ENCODE results near the gene ASIC4. TPM values are rescaled to one million over a fixed set of nuclear protein-coding genes. Genes with fewer than 3 reads are reported as not detected.

The ASIC4 gene
- total RNA-seq, 1 experiment from 2014 or later: 0.21 TPM

GRCh38 chr2:219466816-219467735 lies 47.2 kb upstream of the ASIC4 start:
- CTCF ChIA-PET: interaction anchor here (1.1 kb wide), 1 partner anchor 63 kb away, joined by 3 read pairs; no protein-coding TSS in a partner anchor
- ATAC-seq: no peak

GRCh38 chr2:219467736-219468075 lies 46.6 kb upstream of the ASIC4 start:
- ChIA-PET CTCF (interaction anchor here (1.1 kb wide), 1 partner anchor 62 kb away, joined by 3 read pairs; no protein-coding TSS in a partner anchor), POLR2A (no interaction called here)
- Histone ChIP-seq H3K27me3 (ENCODE audit: control insufficient read depth, insufficient read depth, low read length) (no peaks in the 10 kb centered on the region), H3K4me1 (ENCODE audit: control insufficient read depth, insufficient read depth, low read length) (peaks cover 4% of the 10 kb centered on the region; the same call in 1 of the 2 replicates), H3K9me3 (ENCODE audit: control insufficient read depth, insufficient read depth, low read depth, low read length) (no peaks in the 10 kb centered on the region), H3K36me3 (ENCODE audit: control insufficient read depth, insufficient read depth, low read length) (no peaks in the 10 kb centered on the region), H3K27ac (ENCODE audit: low read length) (no peak overlapping the region), H3K4me3 (ENCODE audit: low read depth in 2 of 2, low read length in 2 of 2) (no peak overlapping the region)
- no TSS peak for BruUV-seq (replicated peaks)
- intact Hi-C loops (cut with micrococcal nuclease; ENCODE audit: unreplicated experiment) (no loop called here), in situ Hi-C loops (cut with HindIII; ENCODE audit: low pct_unique_long_range_greater_than_20kb, low sequenced_read_pairs) (no loop called here)
- ATAC-seq (no peak), DNase-seq (ENCODE audit: low read depth, low spot score) (no peak)
- TF ChIP-seq TCF7L2 (IDR thresholded peaks at IDR 0.05; ENCODE audit: low read depth, low read length) (no peak), CTCF (IDR thresholded peaks at IDR 0.05) (no peak), POLR2AphosphoS5 (IDR thresholded peaks at IDR 0.05; ENCODE audit: low read depth, low read length) (no peak), SIN3A (IDR thresholded peaks at IDR 0.05; ENCODE audit: borderline replicate concordance, insufficient read depth, low read depth, low read length) (no peak), REST (IDR thresholded peaks at IDR 0.05; ENCODE audit: insufficient read depth in 1 of 2, low read depth in 2 of 2, low read length in 1 of 2) (no peak)

More at GRCh38 chr2:219466816-219467735, 47.2 kb upstream of the ASIC4 start:
- Histone ChIP-seq H3K9me3 (ENCODE audit: control insufficient read depth, insufficient read depth, low read depth, low read length) (no peaks in the 10 kb centered on the region), H3K27me3 (ENCODE audit: control insufficient read depth, insufficient read depth, low read length) (no peaks in the 10 kb centered on the region), H3K27ac (ENCODE audit: low read length) (no peak overlapping the region), H3K4me3 (ENCODE audit: low read depth in 2 of 2, low read length in 2 of 2) (no peak overlapping the region), H3K4me1 (ENCODE audit: control insufficient read depth, insufficient read depth, low read length) (peaks cover 4% of the 10 kb centered on the region; the same call in 1 of the 2 replicates), H3K36me3 (ENCODE audit: control insufficient read depth, insufficient read depth, low read length) (no peaks in the 10 kb centered on the region)
- POLR2A ChIA-PET: no interaction called here
- in situ Hi-C loops (cut with HindIII; ENCODE audit: low pct_unique_long_range_greater_than_20kb, low sequenced_read_pairs): no loop called here
- intact Hi-C loops (cut with micrococcal nuclease; ENCODE audit: unreplicated experiment): no loop called here
- TF ChIP-seq TCF7L2 (IDR thresholded peaks at IDR 0.05; ENCODE audit: low read depth, low read length) (no peak), CTCF (IDR thresholded peaks at IDR 0.05) (no peak), REST (IDR thresholded peaks at IDR 0.05; ENCODE audit: insufficient read depth in 1 of 2, low read depth in 2 of 2, low read length in 1 of 2) (no peak), POLR2AphosphoS5 (IDR thresholded peaks at IDR 0.05; ENCODE audit: low read depth, low read length) (no peak)
- BruUV-seq (replicated peaks): no TSS peak
- DNase-seq (ENCODE audit: low read depth, low spot score): no peak
